DND-41 (cell line): ENCODE data around the gene TTC24.

Experiments
- ATAC-seq: fragments of 200-7000 bp; cut with Tn5 transposase; 3 replicates; pipeline ENCODE4 v1.9.1; 2021; ENCODE audit warnings: low read depth; ENCODE audit not compliant: insufficient read depth
- DNase-seq: peaks from one replicate; pipeline ENCODE4 v3.0.0-alpha.2; 2020
- H2AFZ ChIP-seq: 2 replicates; pipeline ENCODE4 v1.6.0; 2012; ENCODE audit warnings: low read depth, low read length
- H3K27ac ChIP-seq: 2 replicates; pipeline ENCODE4 v1.5.1; 2012; ENCODE audit warnings: low read length, inconsistent platforms
- H3K27me3 ChIP-seq: fragments of 200-600 bp; sonication (generic); 2 replicates; pipeline ENCODE4 v1.6.0; 2012; ENCODE audit warnings: low read length, mild to moderate bottlenecking, inconsistent platforms; ENCODE audit not compliant: insufficient read depth, poor library complexity
- H3K36me3 ChIP-seq: 2 replicates; pipeline ENCODE4 v1.5.1; 2012; ENCODE audit warnings: low read length, inconsistent platforms; ENCODE audit not compliant: insufficient read depth
- H3K4me1 ChIP-seq: 2 replicates; pipeline ENCODE4 v1.5.1; 2012; ENCODE audit warnings: mild to moderate bottlenecking, low read length; ENCODE audit not compliant: insufficient read depth
- H3K4me2 ChIP-seq: 2 replicates; pipeline ENCODE4 v1.6.0; 2012; ENCODE audit warnings: mild to moderate bottlenecking, moderate library complexity, low read length, inconsistent platforms; ENCODE audit not compliant: insufficient read depth
- H3K4me3 ChIP-seq, 2 experiments: fragments of 200-600 bp in 1 of 2; shearing (Covaris generic) in 1 of 2; 2 replicates each; pipeline ENCODE4 v1.5.1; 2012 to 2016; ENCODE audit warnings: inconsistent platforms in 2 of 2, low read length in 2 of 2, mild to moderate bottlenecking in 2 of 2, low read depth in 1 of 2, moderate library complexity in 1 of 2
- H3K79me2 ChIP-seq: 2 replicates; pipeline ENCODE4 v1.6.0; 2012; ENCODE audit warnings: low read length, inconsistent platforms; ENCODE audit not compliant: insufficient read depth
- H3K9ac ChIP-seq: 2 replicates; pipeline ENCODE4 v1.6.0; 2012; ENCODE audit warnings: low read depth, mild to moderate bottlenecking, inconsistent platforms, low read length, moderate library complexity
- H3K9me3 ChIP-seq: 2 replicates; pipeline ENCODE4 v1.5.1; 2012; ENCODE audit warnings: low read length, moderate library complexity, mild to moderate bottlenecking, inconsistent platforms; ENCODE audit not compliant: insufficient read depth, severe bottlenecking
- H4K20me1 ChIP-seq: 2 replicates; pipeline ENCODE4 v1.6.0; 2012; ENCODE audit warnings: low read length; ENCODE audit not compliant: insufficient read depth
- CTCF ChIP-seq: IDR thresholded peaks from 2 replicates; pipeline ENCODE4 v1.5.1; 2012; ENCODE audit warnings: borderline replicate concordance, low read length, moderate library complexity, mild to moderate bottlenecking; ENCODE audit not compliant: poor library complexity, severe bottlenecking; ENCODE audit errors: extremely low read depth
- EZH2 ChIP-seq: IDR thresholded peaks from 3 replicates; pipeline ENCODE4 v1.6.1; 2012; ENCODE audit warnings: borderline replicate concordance, low read depth, mild to moderate bottlenecking, moderate library complexity, low read length, inconsistent platforms; ENCODE audit not compliant: severe bottlenecking

Gene TTC24

GRCh38 chr1:156543066-156543465, 36.5 kb upstream of the TTC24 start:
- no peaks in the 10 kb centered on the region for H3K9me3 ChIP-seq
- H3K79me2 ChIP-seq: no peaks in the 10 kb centered on the region
- DNase-seq: no peak
- no peak overlapping the region for H3K9ac ChIP-seq
- H3K36me3 ChIP-seq: peaks cover 62% of the 10 kb centered on the region
- H2AFZ ChIP-seq: no peak overlapping the region
- no peak for ATAC-seq
- H3K4me2 ChIP-seq: no peak overlapping the region
- no peaks in the 10 kb centered on the region for H4K20me1 ChIP-seq
- no peaks in the 10 kb centered on the region for H3K4me1 ChIP-seq
- no peak overlapping the region for H3K4me3 ChIP-seq
- H3K27ac ChIP-seq: no peak overlapping the region
- no peaks in the 10 kb centered on the region for H3K27me3 ChIP-seq
- TF ChIP-seq EZH2 (no peak), CTCF (no peak)

- Histone ChIP-seq H3K27me3 (no peaks in the 10 kb centered on the region), H3K36me3 (peaks cover 59% of the 10 kb centered on the region), H4K20me1 (no peaks in the 10 kb centered on the region), H3K4me3 (no peak overlapping the region), H3K79me2 (no peaks in the 10 kb centered on the region), H2AFZ (no peak overlapping the region), H3K9ac (no peak overlapping the region), H3K4me1 (no peaks in the 10 kb centered on the region), H3K4me2 (no peak overlapping the region), H3K9me3 (no peaks in the 10 kb centered on the region), H3K27ac (no peak overlapping the region)
- DNase-seq (no peak), ATAC-seq (no peak; the same call in 2 of the 3 replicates)
- TF ChIP-seq EZH2 (no peak), CTCF (no peak)
Measured at GRCh38 chr1:156544592-156545102, 34.9 kb upstream of the TTC24 start.

- no peak overlapping the region for H2AFZ ChIP-seq
- H3K4me2 ChIP-seq: no peak overlapping the region
- no peaks in the 10 kb centered on the region for H3K79me2 ChIP-seq
- H3K27me3 ChIP-seq: no peaks in the 10 kb centered on the region
- H3K36me3 ChIP-seq: peaks cover 59% of the 10 kb centered on the region
- no peak for ATAC-seq
- TF ChIP-seq CTCF: no peak
- TF ChIP-seq EZH2: no peak
- H3K4me3 ChIP-seq: no peak overlapping the region
- DNase-seq: no peak
- H3K9ac ChIP-seq: no peak overlapping the region
- H3K9me3 ChIP-seq: no peaks in the 10 kb centered on the region
- H4K20me1 ChIP-seq: no peaks in the 10 kb centered on the region
- no peaks in the 10 kb centered on the region for H3K4me1 ChIP-seq
- H3K27ac ChIP-seq: no peak overlapping the region
Measured at GRCh38 chr1:156546267-156546666, 33.3 kb upstream of the TTC24 start.

- no peak overlapping the region for H3K27ac ChIP-seq
- no peak overlapping the region for H3K4me3 ChIP-seq
- H4K20me1 ChIP-seq: no peaks in the 10 kb centered on the region
- no peaks in the 10 kb centered on the region for H3K79me2 ChIP-seq
- DNase-seq (no peak), ATAC-seq (no peak)
- H3K9me3 ChIP-seq: no peaks in the 10 kb centered on the region
- H3K4me2 ChIP-seq: no peak overlapping the region
- no peaks in the 10 kb centered on the region for H3K27me3 ChIP-seq
- peaks cover 60% of the 10 kb centered on the region for H3K36me3 ChIP-seq
- H3K4me1 ChIP-seq: no peaks in the 10 kb centered on the region
- no peak overlapping the region for H2AFZ ChIP-seq
- TF ChIP-seq CTCF (no peak), EZH2 (no peak)
- H3K9ac ChIP-seq: no peak overlapping the region
Measured at GRCh38 chr1:156547434-156547833, 32.1 kb upstream of the TTC24 start.
